ENCODE measurements around the gene NAPEPLD. TPM values are rescaled to one million over a fixed set of nuclear protein-coding genes. Genes with fewer than 3 reads are reported as not detected.
"Not testable (repeated sequence)": the region's sequence is repeated elsewhere in the genome, so short reads cannot be mapped to it uniquely, and the experiment has no call there.

The NAPEPLD gene
- total and polyA plus RNA-seq, 8 donors: 3.3 to 84.9 (median 27.9) TPM

DNA sequence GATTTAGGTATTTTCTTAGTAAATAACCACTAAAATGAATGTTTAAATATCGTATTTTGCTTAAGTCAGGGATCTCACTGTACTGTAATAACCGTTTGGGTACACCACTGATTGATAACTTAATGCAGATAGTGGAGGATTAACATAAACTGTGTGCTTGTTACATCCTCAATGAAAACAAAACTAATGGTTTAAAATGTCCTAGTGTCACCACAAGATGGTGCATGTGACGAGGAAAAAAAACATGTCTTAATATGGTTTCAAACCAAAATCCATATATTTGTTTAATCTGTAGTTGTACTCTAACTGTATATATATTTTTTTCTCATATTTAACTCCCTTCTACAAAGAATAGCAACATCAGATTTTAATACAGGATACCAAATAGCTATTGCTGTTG lies 54.8 kb downstream of the NAPEPLD start:
- no peak for DNase-seq

DNA sequence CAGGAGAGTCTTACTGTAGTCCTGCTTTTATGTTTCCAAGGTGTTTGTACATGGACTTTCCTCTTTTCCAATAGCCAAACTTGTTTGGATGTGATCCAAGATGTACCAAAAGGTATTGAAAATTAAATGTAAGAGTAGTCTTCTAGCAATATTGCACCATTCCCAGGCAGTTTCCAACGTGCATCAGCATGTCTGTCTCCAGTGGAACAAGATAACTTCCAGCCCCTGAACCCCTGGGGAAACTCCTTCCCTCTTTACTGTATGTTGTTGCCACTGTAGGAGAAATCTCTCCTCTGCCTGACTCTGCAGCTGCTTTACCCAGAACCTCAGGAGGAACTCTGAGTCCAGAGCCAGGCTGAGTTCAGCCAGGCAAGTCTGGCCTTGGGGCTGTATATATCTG lies 55.5 kb downstream of the NAPEPLD start:
- no peaks in the 10 kb centered on the region for H3K27me3 ChIP-seq
- no peak overlapping the region for H3K4me3 ChIP-seq
- H3K4me1 ChIP-seq: peaks cover 0 to 5% (median 0%) of the 10 kb centered on the region in 4 donors
- no peak overlapping the region for H3K27ac ChIP-seq
- H3K9me3 ChIP-seq: no peaks in the 10 kb centered on the region
- peaks cover 10 to 73% (median 65%) of the 10 kb centered on the region in 4 donors for H3K36me3 ChIP-seq
- TF ChIP-seq POLR2AphosphoS5 (IDR thresholded peaks at IDR 0.05) (no peak), EP300 (IDR thresholded peaks at IDR 0.05) (no peak), POLR2A (IDR thresholded peaks at IDR 0.05) (no peak)
- TF ChIP-seq, protein P1, sequence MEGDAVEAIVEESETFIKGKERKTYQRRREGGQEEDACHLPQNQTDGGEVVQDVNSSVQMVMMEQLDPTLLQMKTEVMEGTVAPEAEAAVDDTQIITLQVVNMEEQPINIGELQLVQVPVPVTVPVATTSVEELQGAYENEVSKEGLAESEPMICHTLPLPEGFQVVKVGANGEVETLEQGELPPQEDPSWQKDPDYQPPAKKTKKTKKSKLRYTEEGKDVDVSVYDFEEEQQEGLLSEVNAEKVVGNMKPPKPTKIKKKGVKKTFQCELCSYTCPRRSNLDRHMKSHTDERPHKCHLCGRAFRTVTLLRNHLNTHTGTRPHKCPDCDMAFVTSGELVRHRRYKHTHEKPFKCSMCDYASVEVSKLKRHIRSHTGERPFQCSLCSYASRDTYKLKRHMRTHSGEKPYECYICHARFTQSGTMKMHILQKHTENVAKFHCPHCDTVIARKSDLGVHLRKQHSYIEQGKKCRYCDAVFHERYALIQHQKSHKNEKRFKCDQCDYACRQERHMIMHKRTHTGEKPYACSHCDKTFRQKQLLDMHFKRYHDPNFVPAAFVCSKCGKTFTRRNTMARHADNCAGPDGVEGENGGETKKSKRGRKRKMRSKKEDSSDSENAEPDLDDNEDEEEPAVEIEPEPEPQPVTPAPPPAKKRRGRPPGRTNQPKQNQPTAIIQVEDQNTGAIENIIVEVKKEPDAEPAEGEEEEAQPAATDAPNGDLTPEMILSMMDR (IDR thresholded peaks at IDR 0.05): no peak
- DNase-seq: no peak
- intact Hi-C loops (cut with DNase I; ENCODE audit: low total_unique reads): no loop called here
- WGBS, 5 donors: 25 to 48% (median 29%) methylated on average over 1 of the region's 1 CpG

More for the DNA sequence above, 54.8 kb downstream of the NAPEPLD start:
- intact Hi-C loops (cut with DNase I; ENCODE audit: low total_unique reads): no loop called here
- Histone ChIP-seq H3K4me3 (no peak overlapping the region), H3K27me3 (no peaks in the 10 kb centered on the region), H3K36me3 (peaks cover 10 to 68% (median 59%) of the 10 kb centered on the region in 4 donors), H3K4me1 (peaks cover 0 to 5% (median 0%) of the 10 kb centered on the region in 4 donors), H3K9me3 (no peaks in the 10 kb centered on the region), H3K27ac (no peak overlapping the region)
- no peak for TF ChIP-seq POLR2A (IDR thresholded peaks at IDR 0.05)
- TF ChIP-seq EP300 (IDR thresholded peaks at IDR 0.05): no peak
- TF ChIP-seq POLR2AphosphoS5 (IDR thresholded peaks at IDR 0.05): no peak
- TF ChIP-seq, protein P1 (IDR thresholded peaks at IDR 0.05): no peak
- 25 to 49% (median 29%) methylated on average over 3 of the region's 3 CpGs for WGBS, 5 donors

DNA sequence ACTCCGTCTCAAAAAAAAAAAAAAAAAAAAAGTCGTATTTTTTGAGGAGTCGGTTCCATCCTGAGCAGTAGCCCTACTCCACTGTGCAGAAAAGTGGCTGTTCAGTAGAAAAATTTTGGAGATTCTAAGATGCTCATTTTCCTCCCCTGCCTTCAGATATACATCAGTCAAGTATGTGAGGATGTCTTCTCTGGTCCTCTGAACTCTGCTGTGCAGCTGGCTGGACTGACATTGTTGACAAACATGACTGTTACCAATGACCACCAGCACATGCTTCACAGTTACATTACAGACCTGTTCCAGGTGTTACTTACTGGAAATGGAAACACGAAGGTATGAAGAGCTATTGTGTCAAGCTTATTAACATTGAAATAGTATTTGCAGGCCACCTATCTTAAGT lies 56.6 kb downstream of the NAPEPLD start:
- peaks cover 10 to 76% (median 66%) of the 10 kb centered on the region in 4 donors for H3K36me3 ChIP-seq
- H3K27ac ChIP-seq; H3K27me3 ChIP-seq; intact Hi-C loops (cut with DNase I; ENCODE audit: low total_unique reads); H3K9me3 ChIP-seq; H3K4me3 ChIP-seq; DNase-seq; H3K4me1 ChIP-seq: not testable (repeated sequence)
- 59 to 83% (median 63%) methylated on average over 3 to 4 of the region's 4 CpGs for WGBS, 5 donors

DNA sequence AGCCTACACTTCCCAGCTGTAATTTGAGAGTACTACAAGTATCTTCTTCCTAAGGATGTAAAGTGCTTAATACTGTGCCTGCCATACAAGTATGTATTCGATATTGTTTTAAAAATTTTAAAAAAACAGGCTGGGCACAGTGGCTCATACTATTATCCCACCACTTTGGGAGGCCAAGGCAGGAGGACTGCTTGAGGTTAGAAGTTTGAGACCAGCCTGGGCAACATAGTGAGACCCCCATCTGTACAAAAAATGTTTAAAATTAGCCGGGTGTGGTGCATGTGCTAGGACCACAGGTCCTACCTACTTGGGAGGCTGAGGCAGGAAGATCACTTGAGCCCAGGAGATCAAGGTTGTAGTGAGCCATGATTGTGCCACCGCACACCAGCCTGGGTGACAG lies 65.7 kb downstream of the NAPEPLD start:
- Histone ChIP-seq H3K27me3 (no peaks in the 10 kb centered on the region), H3K27ac (no peak overlapping the region), H3K36me3 (peaks cover 0 to 48% (median 45%) of the 10 kb centered on the region in 4 donors), H3K4me3 (no peak overlapping the region), H3K4me1 (peaks cover 0 to 4% (median 0%) of the 10 kb centered on the region in 4 donors), H3K9me3 (no peaks in the 10 kb centered on the region)
- DNase-seq: no peak
- TF ChIP-seq, protein P1 (IDR thresholded peaks at IDR 0.05): no peak
- no peak for TF ChIP-seq EP300 (IDR thresholded peaks at IDR 0.05)
- TF ChIP-seq POLR2A (IDR thresholded peaks at IDR 0.05): no peak
- TF ChIP-seq POLR2AphosphoS5 (IDR thresholded peaks at IDR 0.05): no peak
- intact Hi-C loops (cut with DNase I; ENCODE audit: low total_unique reads): no loop called here
- 88 to 97% (median 96%) methylated on average over 3 of the region's 3 CpGs for WGBS, 5 donors

DNA sequence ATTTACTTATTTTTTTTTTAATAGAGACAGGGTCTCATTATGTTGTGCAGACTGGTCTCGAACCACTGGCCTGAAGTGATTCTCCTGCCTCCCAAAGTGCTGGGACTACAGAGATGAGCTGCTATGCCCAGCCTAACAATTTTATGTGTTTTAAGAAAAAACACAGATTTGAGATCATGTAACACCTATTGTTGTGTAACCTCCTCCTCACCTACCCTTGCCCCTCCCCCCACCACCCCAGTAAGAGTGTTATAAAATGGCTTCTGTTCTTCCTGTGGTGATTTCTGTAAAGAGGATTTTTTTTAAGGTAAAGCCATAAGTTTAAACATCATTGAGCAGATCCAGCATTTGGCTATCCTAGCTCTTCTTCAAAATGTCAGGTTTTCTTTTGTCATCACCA lies 66.4 kb downstream of the NAPEPLD start:
- TF ChIP-seq EP300 (IDR thresholded peaks at IDR 0.05): no peak
- TF ChIP-seq, protein P1 (IDR thresholded peaks at IDR 0.05): no peak
- WGBS, 5 donors: 94 to 100% (median 100%) methylated on average over 1 of the region's 1 CpG
- peaks cover 0 to 8% (median 0%) of the 10 kb centered on the region in 4 donors for H3K4me1 ChIP-seq
- no peaks in the 10 kb centered on the region for H3K9me3 ChIP-seq
- no peak for DNase-seq
- no peak overlapping the region for H3K4me3 ChIP-seq
- no peak overlapping the region for H3K27ac ChIP-seq
- peaks cover 0 to 41% (median 38%) of the 10 kb centered on the region in 4 donors for H3K36me3 ChIP-seq
- intact Hi-C loops (cut with DNase I; ENCODE audit: low total_unique reads): no loop called here
- no peaks in the 10 kb centered on the region for H3K27me3 ChIP-seq

All from stomach (tissue), 9 donors.